ENCODE measurements around the gene CD59. TPM values are rescaled to one million over a fixed set of nuclear protein-coding genes. Genes with fewer than 3 reads are reported as not detected.

The CD59 gene
- total and polyA plus RNA-seq, 5 donors, result 245 to 780 (median 661) TPM

GRCh38 chr11:33743291-33743690 is 7.1 kb upstream of the CD59 start:
- 79% methylated on average over 5 of the region's 5 CpGs for WGBS
- DNase-seq (no peak), ATAC-seq (peak; percentile 42 to 46)
- no peaks in the 10 kb centered on the region for H3K4me1 ChIP-seq (ENCODE audit: control insufficient read depth, insufficient read depth, low read length)
- intact Hi-C loops (cut with DNase I), result loop anchor here (5.0 to 10.0 kb wide), 3 partner anchors 198 to 398 kb away; no protein-coding TSS in a partner anchor
- no peaks in the 10 kb centered on the region for H3K27me3 ChIP-seq (ENCODE audit: control insufficient read depth, insufficient read depth)
- H3K4me3 ChIP-seq (ENCODE audit: low read length), result no peak overlapping the region
- H3K9me3 ChIP-seq (ENCODE audit: control insufficient read depth, low read length), result no peaks in the 10 kb centered on the region
- no peak overlapping the region for H3K27ac ChIP-seq (ENCODE audit: low read length)

GRCh38 chr11:33742249-33742851 is 6.1 kb upstream of the CD59 start:
- no peak for DNase-seq
- Histone ChIP-seq H3K9me3 (ENCODE audit: control insufficient read depth, low read length) (no peaks in the 10 kb centered on the region), H3K27me3 (ENCODE audit: control insufficient read depth, insufficient read depth) (no peaks in the 10 kb centered on the region), H3K27ac (ENCODE audit: low read length) (no peak overlapping the region), H3K4me3 (ENCODE audit: low read length) (no peak overlapping the region), H3K4me1 (ENCODE audit: control insufficient read depth, insufficient read depth, low read length) (peaks cover 2% of the 10 kb centered on the region)
- intact Hi-C loops (cut with DNase I), result loop anchor here (5.0 to 10.0 kb wide), 3 partner anchors 198 to 398 kb away; no protein-coding TSS in a partner anchor
- 71% methylated on average over 3 of the region's 3 CpGs for WGBS
- peak; percentile 42 to 43 for ATAC-seq

- no peak for DNase-seq
- ATAC-seq, result no peak
- Histone ChIP-seq H3K4me3 (ENCODE audit: low read length) (no peak overlapping the region), H3K27me3 (ENCODE audit: control insufficient read depth, insufficient read depth) (no peaks in the 10 kb centered on the region), H3K9me3 (ENCODE audit: control insufficient read depth, low read length) (no peaks in the 10 kb centered on the region), H3K4me1 (ENCODE audit: control insufficient read depth, insufficient read depth, low read length) (peaks cover 4% of the 10 kb centered on the region), H3K27ac (ENCODE audit: low read length) (no peak overlapping the region)
- WGBS, result 87% methylated on average over 7 of the region's 7 CpGs
- intact Hi-C loops (cut with DNase I), result loop anchor here (5.0 to 10.0 kb wide), 3 partner anchors 197 to 397 kb away; no protein-coding TSS in a partner anchor
These were observed 5.6 kb upstream of the CD59 start for GRCh38 chr11:33741806-33742205.

- 58% methylated on average over 3 of the region's 3 CpGs for WGBS
- Histone ChIP-seq H3K4me3 (ENCODE audit: low read length) (no peak overlapping the region), H3K27ac (ENCODE audit: low read length) (peak overlapping the region; percentile 92), H3K27me3 (ENCODE audit: control insufficient read depth, insufficient read depth) (no peaks in the 10 kb centered on the region), H3K4me1 (ENCODE audit: control insufficient read depth, insufficient read depth, low read length) (peaks cover 8% of the 10 kb centered on the region), H3K9me3 (ENCODE audit: control insufficient read depth, low read length) (no peaks in the 10 kb centered on the region)
- DNase-seq (no peak), ATAC-seq (no peak)
- intact Hi-C loops (cut with DNase I), result loop anchor here in 2 of 4 donors (5.0 kb wide), 1 partner anchor 45 kb away; no protein-coding TSS in a partner anchor
These were observed 1.2 kb upstream of the CD59 start for GRCh38 chr11:33737362-33737821.

- H3K27me3 ChIP-seq (ENCODE audit: control insufficient read depth, insufficient read depth), result no peaks in the 10 kb centered on the region
- DNase-seq (peak; percentile 29 to 69 (median 52)), ATAC-seq (peak; percentile 34 to 35)
- 3% methylated on average over 53 of the region's 53 CpGs for WGBS
- no peaks in the 10 kb centered on the region for H3K9me3 ChIP-seq (ENCODE audit: control insufficient read depth, low read length)
- intact Hi-C loops (cut with DNase I), result loop anchor here in 2 of 4 donors (5.0 kb wide), 1 partner anchor 43 kb away; no protein-coding TSS in a partner anchor
- H3K4me1 ChIP-seq (ENCODE audit: control insufficient read depth, insufficient read depth, low read length), result peaks cover 17% of the 10 kb centered on the region
- peak overlapping the region; percentile 85 for H3K4me3 ChIP-seq (ENCODE audit: low read length)
- H3K27ac ChIP-seq (ENCODE audit: low read length), result peak overlapping the region; percentile 92
These were observed 714 bp downstream of the CD59 start for GRCh38 chr11:33735271-33736147.

- Histone ChIP-seq H3K27me3 (ENCODE audit: control insufficient read depth, insufficient read depth) (no peaks in the 10 kb centered on the region), H3K4me3 (ENCODE audit: low read length) (peak overlapping the region; percentile 85), H3K9me3 (ENCODE audit: control insufficient read depth, low read length) (no peaks in the 10 kb centered on the region), H3K27ac (ENCODE audit: low read length) (peak overlapping the region; percentile 92), H3K4me1 (ENCODE audit: control insufficient read depth, insufficient read depth, low read length) (peaks cover 18% of the 10 kb centered on the region)
- WGBS, result 13% methylated on average over 15 of the region's 15 CpGs
- ATAC-seq (peak; percentile 20 to 31), DNase-seq (peak; percentile 29 to 79 (median 65))
- intact Hi-C loops (cut with DNase I), result loop anchor here in 2 of 4 donors (5.0 kb wide), 1 partner anchor 42 kb away; no protein-coding TSS in a partner anchor
These were observed 1.6 kb downstream of the CD59 start for GRCh38 chr11:33734441-33735270.

- WGBS, result 53% methylated on average over 7 of the region's 7 CpGs
- DNase-seq (no peak), ATAC-seq (no peak)
- Histone ChIP-seq H3K4me3 (ENCODE audit: low read length) (peak overlapping the region; percentile 85), H3K27me3 (ENCODE audit: control insufficient read depth, insufficient read depth) (no peaks in the 10 kb centered on the region), H3K27ac (ENCODE audit: low read length) (peak overlapping the region; percentile 92), H3K4me1 (ENCODE audit: control insufficient read depth, insufficient read depth, low read length) (peaks cover 21% of the 10 kb centered on the region), H3K9me3 (ENCODE audit: control insufficient read depth, low read length) (no peaks in the 10 kb centered on the region)
- intact Hi-C loops (cut with DNase I), result no loop called here
These were observed 2.2 kb downstream of the CD59 start for GRCh38 chr11:33733980-33734379.

GRCh38 chr11:33731723-33732531 is 4.3 kb downstream of the CD59 start:
- intact Hi-C loops (cut with DNase I), result no loop called here
- Histone ChIP-seq H3K4me3 (ENCODE audit: low read length) (no peak overlapping the region), H3K4me1 (ENCODE audit: control insufficient read depth, insufficient read depth, low read length) (peaks cover 17% of the 10 kb centered on the region), H3K9me3 (ENCODE audit: control insufficient read depth, low read length) (no peaks in the 10 kb centered on the region), H3K27ac (ENCODE audit: low read length) (peak overlapping the region; percentile 45), H3K27me3 (ENCODE audit: control insufficient read depth, insufficient read depth) (no peaks in the 10 kb centered on the region)
- no peak for ATAC-seq
- DNase-seq, result no peak
- WGBS, result 55% methylated on average over 9 of the region's 9 CpGs

GRCh38 chr11:33730716-33731115 is 5.5 kb downstream of the CD59 start:
- WGBS, result 52% methylated on average over 7 of the region's 7 CpGs
- no peak overlapping the region for H3K27ac ChIP-seq (ENCODE audit: low read length)
- no peak overlapping the region for H3K4me3 ChIP-seq (ENCODE audit: low read length)
- ATAC-seq (no peak), DNase-seq (no peak)
- no peaks in the 10 kb centered on the region for H3K9me3 ChIP-seq (ENCODE audit: control insufficient read depth, low read length)
- H3K27me3 ChIP-seq (ENCODE audit: control insufficient read depth, insufficient read depth), result no peaks in the 10 kb centered on the region
- H3K4me1 ChIP-seq (ENCODE audit: control insufficient read depth, insufficient read depth, low read length), result peaks cover 16% of the 10 kb centered on the region
- intact Hi-C loops (cut with DNase I), result no loop called here

All from right cardiac atrium (tissue), 5 donors.